ENCODE measurements around the gene NOTUM.

The NOTUM gene

DNA sequence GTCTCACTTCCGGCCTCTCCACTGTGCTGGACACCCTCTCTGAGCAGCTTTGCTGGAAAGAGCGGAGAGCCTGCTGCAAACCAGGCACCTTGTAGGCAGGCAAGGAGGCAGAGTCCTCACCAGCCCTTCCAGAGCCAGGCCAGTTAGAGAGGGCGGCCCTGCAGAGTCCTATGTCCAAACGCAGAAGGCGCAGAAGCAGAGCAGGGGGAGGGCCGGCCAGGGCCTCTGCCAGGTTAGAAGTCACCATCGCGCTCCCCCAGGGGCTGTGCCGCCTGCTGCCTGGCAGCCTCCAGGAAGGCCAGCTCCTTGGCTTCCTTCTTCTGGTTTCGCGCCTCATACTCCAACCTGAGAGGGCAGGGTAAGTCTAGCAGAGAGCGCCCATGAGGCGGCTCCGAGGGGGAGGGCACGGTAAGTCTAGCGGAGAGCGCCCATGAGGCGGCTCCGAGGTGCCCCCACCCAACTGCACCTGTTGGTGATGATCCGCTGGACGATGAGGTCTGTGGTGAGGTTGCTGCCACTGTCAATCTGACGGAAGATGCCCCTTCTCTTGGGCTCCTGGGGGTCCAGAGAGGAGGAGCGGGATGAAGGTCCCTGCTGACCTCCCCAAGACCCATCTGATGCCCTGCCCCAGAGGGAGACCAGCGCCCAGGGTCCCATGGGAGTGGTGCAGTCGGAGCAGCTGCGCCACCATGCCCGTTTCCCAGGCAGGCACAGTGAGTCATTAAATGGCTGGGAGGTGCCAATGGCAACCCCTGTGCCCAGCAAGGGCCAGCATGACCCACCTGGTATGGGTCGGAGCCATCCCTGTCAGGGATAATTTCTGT, 56.2 kb downstream of the NOTUM start:
- Histone ChIP-seq H2AFZ (ENCODE audit: low read depth, low read length) (no peak overlapping the region), H3K27me3 (ENCODE audit: insufficient read depth, low read length, poor library complexity) (no peaks in the 10 kb centered on the region), H3K36me3 (ENCODE audit: insufficient read depth, low read length) (peaks cover 80% of the 10 kb centered on the region), H4K20me1 (ENCODE audit: insufficient read depth, low read length) (peaks cover 29% of the 10 kb centered on the region), H3K9ac (ENCODE audit: low read depth, low read length) (no peak overlapping the region), H3K79me2 (ENCODE audit: insufficient read depth, low read length) (peaks cover 9% of the 10 kb centered on the region), H3K27ac (ENCODE audit: low read length) (no peak overlapping the region), H3K9me3 (ENCODE audit: insufficient read depth, low read length, severe bottlenecking) (no peaks in the 10 kb centered on the region), H3K4me1 (ENCODE audit: insufficient read depth, low read length) (peaks cover 9% of the 10 kb centered on the region), H3K4me2 (ENCODE audit: insufficient read depth, low read length) (no peak overlapping the region), H3K4me3 (ENCODE audit: low read depth in 1 of 2, low read length in 2 of 2) (no peak overlapping the region)
- no peak for ATAC-seq (ENCODE audit: insufficient read depth, low read depth)
- DNase-seq, result no peak
- TF ChIP-seq CTCF (IDR thresholded peaks at IDR 0.05; ENCODE audit: borderline replicate concordance, extremely low read depth, low read length, poor library complexity, severe bottlenecking), result no peak
- no peak for TF ChIP-seq EZH2 (IDR thresholded peaks at IDR 0.05; ENCODE audit: borderline replicate concordance, low read depth, low read length, severe bottlenecking)

DNA sequence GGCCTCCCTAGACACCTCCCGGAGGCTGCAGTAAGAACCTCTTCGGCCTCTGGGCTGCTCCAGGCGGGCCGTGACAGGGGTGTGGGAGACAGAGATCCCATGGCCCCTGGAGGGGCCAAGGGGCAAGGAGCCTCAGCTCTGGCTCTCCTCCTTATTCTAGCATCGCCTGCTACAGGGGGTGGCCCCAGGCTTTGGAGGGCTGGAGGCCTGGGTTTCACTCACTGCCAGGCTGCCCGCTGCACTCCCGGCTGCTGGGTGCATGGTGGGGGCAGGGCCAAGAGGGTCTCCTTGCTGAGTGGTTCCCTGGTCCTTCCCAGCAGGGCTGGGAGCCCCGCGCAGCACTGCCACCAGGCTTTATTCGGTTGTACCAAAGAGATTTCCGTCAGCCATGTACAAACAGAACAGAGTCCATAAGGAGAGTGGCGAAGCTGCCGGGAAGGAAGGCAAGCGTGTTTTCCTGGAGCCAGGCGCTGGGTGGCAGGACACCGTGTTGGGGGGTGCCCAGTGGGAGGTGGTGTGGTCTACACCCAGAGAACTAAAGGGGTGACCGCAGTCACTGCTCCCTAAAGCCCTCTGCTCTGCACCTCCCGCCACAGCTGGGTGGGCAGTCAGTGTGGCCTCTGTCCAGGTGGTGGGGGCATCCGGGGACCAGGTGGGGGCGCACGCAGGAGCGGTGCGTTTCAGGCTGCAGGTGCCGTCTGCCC, 56.9 kb downstream of the NOTUM start:
- ATAC-seq (ENCODE audit: insufficient read depth, low read depth), result no peak
- peaks cover 2% of the 10 kb centered on the region; the same call in 1 of the 2 replicates for H3K79me2 ChIP-seq (ENCODE audit: insufficient read depth, low read length)
- H4K20me1 ChIP-seq (ENCODE audit: insufficient read depth, low read length), result peaks cover 27% of the 10 kb centered on the region; the same call in 1 of the 2 replicates
- H2AFZ ChIP-seq (ENCODE audit: low read depth, low read length), result no peak overlapping the region
- no peak for DNase-seq
- H3K36me3 ChIP-seq (ENCODE audit: insufficient read depth, low read length), result peaks cover 80% of the 10 kb centered on the region
- no peak overlapping the region for H3K27ac ChIP-seq (ENCODE audit: low read length)
- H3K4me1 ChIP-seq (ENCODE audit: insufficient read depth, low read length), result peaks cover 1% of the 10 kb centered on the region
- H3K27me3 ChIP-seq (ENCODE audit: insufficient read depth, low read length, poor library complexity), result no peaks in the 10 kb centered on the region
- no peak overlapping the region for H3K9ac ChIP-seq (ENCODE audit: low read depth, low read length)
- no peak overlapping the region for H3K4me2 ChIP-seq (ENCODE audit: insufficient read depth, low read length)
- TF ChIP-seq EZH2 (IDR thresholded peaks at IDR 0.05; ENCODE audit: borderline replicate concordance, low read depth, low read length, severe bottlenecking), result no peak
- TF ChIP-seq CTCF (IDR thresholded peaks at IDR 0.05; ENCODE audit: borderline replicate concordance, extremely low read depth, low read length, poor library complexity, severe bottlenecking), result no peak
- no peaks in the 10 kb centered on the region for H3K9me3 ChIP-seq (ENCODE audit: insufficient read depth, low read length, severe bottlenecking)
- H3K4me3 ChIP-seq (ENCODE audit: low read depth in 1 of 2, low read length in 2 of 2), result no peak overlapping the region

- Histone ChIP-seq H2AFZ (ENCODE audit: low read depth, low read length) (no peak overlapping the region), H3K27me3 (ENCODE audit: insufficient read depth, low read length, poor library complexity) (no peaks in the 10 kb centered on the region), H3K4me2 (ENCODE audit: insufficient read depth, low read length) (no peak overlapping the region), H3K79me2 (ENCODE audit: insufficient read depth, low read length) (no peaks in the 10 kb centered on the region; the same call in 1 of the 2 replicates), H3K9ac (ENCODE audit: low read depth, low read length) (no peak overlapping the region), H3K36me3 (ENCODE audit: insufficient read depth, low read length) (peaks cover 80% of the 10 kb centered on the region), H3K27ac (ENCODE audit: low read length) (no peak overlapping the region), H4K20me1 (ENCODE audit: insufficient read depth, low read length) (peaks cover 25% of the 10 kb centered on the region; the same call in 1 of the 2 replicates), H3K4me3 (ENCODE audit: low read depth in 1 of 2, low read length in 2 of 2) (no peak overlapping the region), H3K9me3 (ENCODE audit: insufficient read depth, low read length, severe bottlenecking) (no peaks in the 10 kb centered on the region), H3K4me1 (ENCODE audit: insufficient read depth, low read length) (no peaks in the 10 kb centered on the region)
- TF ChIP-seq EZH2 (IDR thresholded peaks at IDR 0.05; ENCODE audit: borderline replicate concordance, low read depth, low read length, severe bottlenecking), result no peak
- ATAC-seq (ENCODE audit: insufficient read depth, low read depth), result no peak
- no peak for DNase-seq
Observed at GRCh38 chr17:81903415-81903831, 57.6 kb downstream of the NOTUM start.

All from DND-41 (cell line).